Stimulated activated effector memory CD8-positive, alpha-beta T cell treated with anti-CD3 and anti-CD28 coated beads, Interleukin-12 subunit alpha, Interleukin-12 subunit beta, amount 100 ng/mL, for 72 hours (primary cell): ENCODE data around the gene STX18.

ENCODE experiments used
- ATAC-seq: fragments of 150-1000 bp; cut with Tn5 transposase; 2 replicates; pipeline ENCODE4 v1.10.0; 2021
- DNase-seq, 2 donors: peaks; one replicate each; pipeline ENCODE4 v3.0.0; 2021 to 2022; ENCODE audit warnings: low spot score in 2 of 2
- H3K27ac Mint-ChIP-seq: one replicate; pipeline ENCODE4 v1.8.0; 2022; ENCODE audit warnings: mild to moderate bottlenecking, mixed read lengths
- H3K36me3 Mint-ChIP-seq: one replicate; pipeline ENCODE4 v1.8.0; 2022; ENCODE audit warnings: mild to moderate bottlenecking, mixed read lengths
- H3K4me1 Mint-ChIP-seq: one replicate; pipeline ENCODE4 v1.8.0; 2022; ENCODE audit warnings: mixed read lengths
- H3K4me3 Mint-ChIP-seq: one replicate; pipeline ENCODE4 v1.8.0; 2022; ENCODE audit warnings: mild to moderate bottlenecking, mixed read lengths
- H3K9me3 Mint-ChIP-seq: one replicate; pipeline ENCODE4 v1.8.0; 2022; ENCODE audit warnings: mixed read lengths

Gene STX18

GRCh38 chr4:4460759-4461158 is 81.1 kb downstream of the STX18 start:
- no peak for DNase-seq
- peak; percentile 92 for ATAC-seq
- peaks cover 43% of the 10 kb centered on the region for H3K4me1 Mint-ChIP-seq
- peaks cover 47% of the 10 kb centered on the region for H3K36me3 Mint-ChIP-seq
- no peaks in the 10 kb centered on the region for H3K9me3 Mint-ChIP-seq
- H3K27ac Mint-ChIP-seq, result peak overlapping the region; percentile 72
- H3K4me3 Mint-ChIP-seq, result no peak overlapping the region

- H3K36me3 Mint-ChIP-seq, result peaks cover 45% of the 10 kb centered on the region
- no peak for ATAC-seq
- H3K27ac Mint-ChIP-seq, result peak overlapping the region; percentile 72
- H3K4me3 Mint-ChIP-seq, result no peak overlapping the region
- H3K4me1 Mint-ChIP-seq, result peaks cover 30% of the 10 kb centered on the region
- DNase-seq, result no peak
- H3K9me3 Mint-ChIP-seq, result no peaks in the 10 kb centered on the region
These were observed 82.7 kb downstream of the STX18 start for GRCh38 chr4:4459181-4459580.

GRCh38 chr4:4457803-4458553 is 83.9 kb downstream of the STX18 start:
- no peaks in the 10 kb centered on the region for H3K9me3 Mint-ChIP-seq
- ATAC-seq (no peak), DNase-seq (no peak)
- H3K4me1 Mint-ChIP-seq, result peaks cover 30% of the 10 kb centered on the region
- H3K4me3 Mint-ChIP-seq, result no peak overlapping the region
- H3K36me3 Mint-ChIP-seq, result peaks cover 47% of the 10 kb centered on the region
- peak overlapping the region; percentile 44 for H3K27ac Mint-ChIP-seq

- Mint-ChIP-seq H3K27ac (peak overlapping the region; percentile 74), H3K9me3 (no peaks in the 10 kb centered on the region), H3K4me3 (no peak overlapping the region), H3K36me3 (peaks cover 55% of the 10 kb centered on the region), H3K4me1 (peaks cover 20% of the 10 kb centered on the region)
- DNase-seq (no peak), ATAC-seq (no peak)
These were observed 84.9 kb downstream of the STX18 start for GRCh38 chr4:4456816-4457578.

GRCh38 chr4:4456351-4456750 is 85.5 kb downstream of the STX18 start:
- H3K9me3 Mint-ChIP-seq, result no peaks in the 10 kb centered on the region
- H3K4me1 Mint-ChIP-seq, result peaks cover 14% of the 10 kb centered on the region
- H3K27ac Mint-ChIP-seq, result peak overlapping the region; percentile 74
- no peak for DNase-seq
- ATAC-seq, result no peak
- H3K36me3 Mint-ChIP-seq, result peaks cover 61% of the 10 kb centered on the region
- H3K4me3 Mint-ChIP-seq, result no peak overlapping the region

- no peak overlapping the region for H3K27ac Mint-ChIP-seq
- peaks cover 8% of the 10 kb centered on the region for H3K4me1 Mint-ChIP-seq
- ATAC-seq (no peak), DNase-seq (no peak)
- H3K4me3 Mint-ChIP-seq, result no peak overlapping the region
- H3K9me3 Mint-ChIP-seq, result no peaks in the 10 kb centered on the region
- peaks cover 58% of the 10 kb centered on the region for H3K36me3 Mint-ChIP-seq
These were observed 86.5 kb downstream of the STX18 start for GRCh38 chr4:4455210-4455865.

GRCh38 chr4:4446434-4446833 is 95.4 kb downstream of the STX18 start:
- Mint-ChIP-seq H3K9me3 (no peaks in the 10 kb centered on the region), H3K4me1 (no peaks in the 10 kb centered on the region), H3K27ac (no peak overlapping the region), H3K36me3 (peaks cover 5% of the 10 kb centered on the region), H3K4me3 (no peak overlapping the region)
- peak; percentile 78 for ATAC-seq
- no peak for DNase-seq

GRCh38 chr4:4443821-4444220 is 98.0 kb downstream of the STX18 start:
- Mint-ChIP-seq H3K4me3 (no peak overlapping the region), H3K36me3 (peaks cover 6% of the 10 kb centered on the region), H3K9me3 (no peaks in the 10 kb centered on the region), H3K4me1 (no peaks in the 10 kb centered on the region), H3K27ac (no peak overlapping the region)
- no peak for DNase-seq
- ATAC-seq, result no peak

GRCh38 chr4:4440333-4441061 is 101.4 kb downstream of the STX18 start:
- Mint-ChIP-seq H3K36me3 (peaks cover 29% of the 10 kb centered on the region), H3K9me3 (no peaks in the 10 kb centered on the region), H3K27ac (no peak overlapping the region), H3K4me1 (no peaks in the 10 kb centered on the region), H3K4me3 (no peak overlapping the region)
- ATAC-seq, result peak; percentile 40
- DNase-seq, result no peak

- H3K4me1 Mint-ChIP-seq, result no peaks in the 10 kb centered on the region
- H3K27ac Mint-ChIP-seq, result peak overlapping the region; percentile 66
- no peak for ATAC-seq
- H3K4me3 Mint-ChIP-seq, result no peak overlapping the region
- no peak for DNase-seq
- no peaks in the 10 kb centered on the region for H3K9me3 Mint-ChIP-seq
- H3K36me3 Mint-ChIP-seq, result peaks cover 34% of the 10 kb centered on the region
These were observed 102.1 kb downstream of the STX18 start for GRCh38 chr4:4439782-4440181.

GRCh38 chr4:4438891-4439290 is 103.0 kb downstream of the STX18 start:
- Mint-ChIP-seq H3K36me3 (peaks cover 40% of the 10 kb centered on the region), H3K4me1 (no peaks in the 10 kb centered on the region), H3K4me3 (no peak overlapping the region), H3K27ac (no peak overlapping the region), H3K9me3 (no peaks in the 10 kb centered on the region)
- DNase-seq (no peak), ATAC-seq (no peak)

- H3K9me3 Mint-ChIP-seq, result no peaks in the 10 kb centered on the region
- no peaks in the 10 kb centered on the region for H3K4me1 Mint-ChIP-seq
- peaks cover 49% of the 10 kb centered on the region for H3K36me3 Mint-ChIP-seq
- no peak for DNase-seq
- H3K27ac Mint-ChIP-seq, result peak overlapping the region; percentile 69
- no peak for ATAC-seq
- no peak overlapping the region for H3K4me3 Mint-ChIP-seq
These were observed 103.9 kb downstream of the STX18 start for GRCh38 chr4:4437798-4438470.

- H3K4me1 Mint-ChIP-seq, result peaks cover 6% of the 10 kb centered on the region
- ATAC-seq (peak; percentile 55), DNase-seq (no peak)
- H3K4me3 Mint-ChIP-seq, result no peak overlapping the region
- peaks cover 44% of the 10 kb centered on the region for H3K36me3 Mint-ChIP-seq
- peak overlapping the region; percentile 69 for H3K27ac Mint-ChIP-seq
- H3K9me3 Mint-ChIP-seq, result no peaks in the 10 kb centered on the region
These were observed 105.5 kb downstream of the STX18 start for GRCh38 chr4:4436244-4436823.

- peaks cover 43% of the 10 kb centered on the region for H3K36me3 Mint-ChIP-seq
These were observed 107.9 kb downstream of the STX18 start for GRCh38 chr4:4433941-4434340.

More at GRCh38 chr4:4433941-4434340, 107.9 kb downstream of the STX18 start:
- Mint-ChIP-seq H3K27ac (no peak overlapping the region), H3K4me3 (no peak overlapping the region), H3K9me3 (no peaks in the 10 kb centered on the region), H3K4me1 (peaks cover 6% of the 10 kb centered on the region)
- DNase-seq (no peak), ATAC-seq (no peak)
